HG02763 (cell line): Measurements from ENCODE around the gene ATAD5.

Experiments
- ATAC-seq: cut with Tn5 transposase; IDR thresholded peaks from one replicate; pipeline ENCODE4 v1.9.1; 2021; ENCODE audit warnings: mild to moderate bottlenecking, moderate library complexity; ENCODE audit not compliant: unreplicated experiment

The ATAD5 gene

DNA sequence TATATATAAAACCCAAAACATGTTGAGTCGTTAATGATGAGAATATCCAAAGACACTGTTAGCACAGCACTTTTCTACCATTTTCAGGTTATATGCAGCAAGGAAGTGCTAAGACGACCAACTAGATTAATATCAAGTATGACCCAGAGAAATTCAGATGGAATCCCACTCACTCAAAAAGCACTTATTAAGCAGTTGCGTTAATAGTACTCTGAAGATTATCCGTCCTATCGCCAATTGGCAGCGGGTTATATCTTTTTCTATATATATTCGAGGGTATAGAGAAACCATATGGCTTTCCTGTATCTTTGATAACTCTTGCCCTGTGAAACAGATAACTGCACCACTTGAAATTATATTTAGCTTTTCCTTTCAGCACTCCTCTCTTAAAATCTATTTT lies 8.3 kb upstream of the ATAD5 start:
- ATAC-seq = no peak

GRCh38 chr17:30824002-30824355 lies 7.8 kb upstream of the ATAD5 start:
- no peak for ATAC-seq

- ATAC-seq = peak; percentile 89
Measured at GRCh38 chr17:30824356-30825145, 7.2 kb upstream of the ATAD5 start, which contains the start of gene CRLF3. Gene CRLF3 (minus strand): TSS chr17:30824692. CDS start chr17:30824651, 41 bp downstream.

DNA sequence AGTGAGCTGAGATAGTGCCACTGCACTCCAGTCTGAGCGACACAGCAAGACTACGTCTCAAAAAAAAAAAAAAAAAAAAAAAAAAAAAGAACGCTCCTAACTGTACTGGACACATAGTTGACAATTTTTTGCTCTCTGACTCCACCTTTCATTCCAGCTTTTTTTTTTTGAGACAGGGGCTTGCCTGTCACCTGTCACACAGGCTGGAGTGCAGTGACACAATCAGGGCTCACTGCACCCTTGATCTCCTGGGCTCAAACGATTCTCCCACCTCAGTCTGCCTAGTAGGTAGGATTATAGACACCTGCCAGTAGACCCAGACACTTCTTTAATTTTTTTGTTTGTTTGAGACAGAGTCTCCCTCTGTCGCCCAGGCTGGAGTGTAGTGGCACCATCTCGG lies 4.7 kb upstream of the ATAD5 start:
- no peak for ATAC-seq

- no peak for ATAC-seq
Measured at GRCh38 chr17:30829022-30829421, 2.7 kb upstream of the ATAD5 start.

DNA sequence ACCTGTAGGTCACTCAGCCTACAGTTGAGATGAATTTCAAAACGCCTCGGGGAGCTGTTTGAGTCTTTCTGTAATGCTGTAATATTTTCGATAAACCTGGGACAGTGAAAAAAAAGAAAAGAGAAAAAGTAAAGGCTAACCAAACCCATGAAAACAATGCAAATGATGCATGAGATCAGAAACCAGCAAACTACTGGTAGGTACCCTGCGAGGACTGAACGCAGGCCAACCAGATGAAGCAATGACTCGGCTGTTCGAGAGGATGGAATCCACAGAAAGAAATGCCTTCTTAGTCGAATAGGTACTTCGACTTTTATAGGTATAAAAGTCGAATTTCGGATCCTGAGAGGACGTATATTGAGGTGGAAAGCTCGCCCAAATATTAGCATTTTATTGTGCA lies 509 bp upstream of the ATAD5 start:
- no peak for ATAC-seq

DNA sequence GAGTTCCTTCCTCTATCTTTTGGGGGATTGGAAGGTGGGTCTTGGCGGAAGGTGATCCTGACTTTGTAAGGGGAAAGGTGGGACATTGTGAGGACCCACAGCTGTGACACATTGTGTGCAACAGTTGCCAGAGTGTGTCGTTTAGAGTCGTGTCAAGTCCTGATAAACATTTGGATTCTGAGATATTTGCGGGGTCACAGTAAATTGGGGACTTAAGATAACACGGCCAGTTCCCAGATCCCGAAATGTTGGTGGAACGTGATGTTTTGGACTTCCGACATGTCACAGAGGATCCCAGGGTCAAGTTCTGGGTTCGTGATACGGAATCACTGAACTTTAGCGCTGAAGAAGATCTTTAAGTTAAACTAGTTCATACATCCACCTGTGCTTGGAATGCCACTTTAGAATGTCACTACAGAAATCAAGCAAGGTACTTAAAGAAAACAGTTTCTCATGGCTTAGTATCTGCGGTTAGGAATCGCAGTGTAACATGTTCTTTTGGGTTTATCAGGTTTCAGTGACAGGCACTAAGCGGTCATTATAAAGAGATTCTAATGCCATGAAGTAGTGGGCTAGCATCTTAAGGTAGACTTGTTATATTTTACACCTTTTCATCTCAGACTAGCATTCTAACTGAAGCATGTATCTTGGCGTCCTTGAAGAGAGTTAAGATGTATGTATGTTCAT lies 815 bp downstream of the ATAD5 start:
- peak; percentile 14 for ATAC-seq

- ATAC-seq = no peak
Measured at GRCh38 chr17:30838202-30838807, 6.5 kb downstream of the ATAD5 start.

- ATAC-seq = no peak
Measured at GRCh38 chr17:30840771-30841170, 9.0 kb downstream of the ATAD5 start.

DNA sequence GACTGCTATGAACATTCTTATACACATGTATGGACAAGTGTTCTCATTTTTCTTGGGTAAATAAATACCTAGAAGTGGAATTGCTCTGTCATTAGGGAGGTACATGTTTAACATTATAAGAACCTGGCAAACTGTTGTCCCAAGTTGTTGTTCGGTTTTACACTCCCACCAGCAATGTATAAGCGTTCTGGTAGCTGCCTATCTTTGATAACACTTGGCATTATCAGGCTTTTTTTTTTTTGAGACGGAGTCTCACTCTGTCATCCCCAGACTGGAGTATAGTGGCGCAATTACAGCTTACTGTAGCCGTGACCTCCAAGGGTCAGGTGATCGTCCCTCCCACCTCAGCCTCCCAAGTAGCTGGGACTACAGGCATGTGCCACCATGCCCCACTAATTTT lies 16.3 kb downstream of the ATAD5 start:
- no peak for ATAC-seq

DNA sequence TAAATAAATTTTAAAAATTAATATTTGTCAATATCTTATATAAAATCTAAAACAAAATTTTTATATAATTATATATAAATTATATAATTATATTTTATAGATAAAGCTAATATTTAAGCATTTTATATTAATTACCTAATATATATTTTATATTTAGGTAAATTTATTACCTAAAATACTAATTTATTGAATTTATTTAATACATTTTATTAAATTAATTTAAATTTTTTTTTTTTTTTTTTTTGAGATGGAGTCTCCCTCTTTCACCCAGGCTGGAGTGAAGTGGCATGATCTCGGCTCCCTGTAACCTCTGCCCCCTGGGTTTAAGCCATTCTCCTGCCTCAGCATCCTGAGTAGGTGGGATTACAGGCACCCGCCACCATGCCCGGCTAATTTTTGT lies 22.4 kb downstream of the ATAD5 start:
- no peak for ATAC-seq

- no peak for ATAC-seq
Measured at GRCh38 chr17:30858556-30859250, 26.9 kb downstream of the ATAD5 start.

GRCh38 chr17:30864636-30865035 lies 32.9 kb downstream of the ATAD5 start:
- no peak for ATAC-seq

DNA sequence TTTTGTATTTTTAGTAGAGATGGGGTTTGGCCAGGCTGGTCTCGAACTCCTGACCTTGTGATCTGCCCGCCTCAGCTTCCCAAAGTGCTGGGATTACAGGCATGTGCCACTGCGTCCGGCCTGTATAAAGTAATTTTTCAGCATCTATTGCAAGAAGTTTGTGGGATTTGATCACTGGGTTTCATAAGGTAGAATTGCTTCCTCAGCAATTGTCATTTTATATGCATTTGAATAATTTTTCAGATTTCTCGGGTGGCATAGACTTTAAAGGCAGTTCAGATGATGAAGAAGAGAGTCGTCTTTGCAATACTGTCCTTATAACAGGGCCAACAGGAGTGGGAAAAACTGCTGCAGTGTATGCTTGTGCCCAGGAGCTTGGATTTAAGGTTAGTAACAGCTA lies 37.2 kb downstream of the ATAD5 start:
- no peak for ATAC-seq

GRCh38 chr17:30886187-30886586 lies 54.4 kb downstream of the ATAD5 start:
- no peak for ATAC-seq

GRCh38 chr17:30894236-30894635 lies 62.5 kb downstream of the ATAD5 start:
- ATAC-seq = no peak

- ATAC-seq = no peak
Measured at GRCh38 chr17:30897311-30897710, 65.5 kb downstream of the ATAD5 start.

- ATAC-seq = peak; percentile 14
Measured at GRCh38 chr17:30905742-30906100, 74.0 kb downstream of the ATAD5 start.

DNA sequence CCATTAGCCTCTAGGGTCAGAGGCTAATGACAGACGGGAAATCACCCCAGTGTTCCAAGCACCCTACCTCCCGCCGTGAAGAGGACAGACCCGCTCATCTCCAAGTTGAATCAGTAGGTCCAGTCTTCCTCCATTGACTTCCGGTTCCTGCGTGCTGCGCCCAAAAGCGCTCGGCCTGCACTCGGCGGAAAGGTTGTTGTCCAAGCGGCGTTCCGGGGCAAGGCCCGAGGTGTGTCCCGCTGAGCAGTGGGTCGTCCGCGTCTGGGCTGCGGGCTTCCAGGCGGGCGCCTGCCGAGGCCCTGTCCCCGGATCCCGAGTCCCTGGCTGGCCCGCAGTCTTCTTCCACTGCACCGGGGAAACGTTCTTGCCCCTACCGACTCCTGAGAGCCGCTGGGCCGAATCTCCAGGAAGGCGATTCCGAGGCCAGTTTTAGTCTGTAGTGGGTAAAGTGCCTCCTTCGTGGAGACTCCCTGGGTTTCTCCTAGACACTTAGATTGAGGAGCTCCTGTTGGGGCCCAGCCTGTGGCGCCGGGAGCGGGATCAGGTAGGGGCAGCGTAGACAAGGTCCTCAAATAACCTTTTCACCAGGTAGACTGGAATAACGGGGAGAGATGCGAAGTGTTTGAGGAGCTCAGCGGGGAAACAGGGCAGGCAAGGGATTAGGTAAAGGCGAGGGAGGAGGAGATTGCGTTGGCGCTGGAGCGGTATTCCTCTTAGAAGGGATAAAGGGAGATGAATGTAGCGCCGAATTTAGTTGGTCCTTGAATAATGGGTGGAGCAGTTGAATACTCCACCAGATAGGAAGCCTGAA lies 74.5 kb downstream of the ATAD5 start, which contains the start of gene TEFM:
TEFM (minus strand) TSS at position 138 of the 811 bp plus-strand sequence; CDS start at position 98, 40 bp downstream.
- peak; percentile 91 for ATAC-seq

DNA sequence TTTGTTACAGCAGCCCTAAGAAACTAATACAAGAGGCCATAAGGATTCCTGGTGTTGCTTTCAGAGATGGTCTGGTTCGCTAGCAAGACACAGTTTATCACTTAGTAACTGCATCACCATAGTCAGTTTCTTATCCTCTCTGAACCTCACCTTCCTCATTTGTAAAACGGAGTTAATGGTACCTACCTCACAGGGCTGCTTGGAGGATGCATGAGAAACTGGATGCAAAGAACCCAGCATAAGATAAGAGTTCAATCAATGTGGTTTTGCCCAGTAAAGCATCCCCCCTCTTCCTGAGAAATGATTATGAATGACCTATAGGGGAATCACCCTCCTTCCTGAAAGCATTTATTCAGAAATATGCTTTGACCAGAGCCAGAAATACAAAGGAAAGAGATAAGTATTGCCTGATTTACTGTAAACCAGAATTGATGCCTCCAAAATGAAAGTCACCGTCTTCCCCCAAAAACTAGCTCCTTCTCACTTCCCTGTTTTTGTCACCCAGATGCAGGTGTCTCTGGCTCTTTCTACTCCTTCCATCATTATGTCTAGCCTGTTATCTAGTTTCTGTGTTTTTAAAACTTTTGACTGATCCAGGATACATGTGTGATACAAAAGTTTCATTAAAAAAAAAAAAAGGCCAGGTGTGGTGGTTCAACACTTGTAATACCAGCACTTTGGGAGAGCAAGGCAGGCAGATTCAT lies 77.1 kb downstream of the ATAD5 start:
- no peak for ATAC-seq
